ENCODE results near the gene ZNF526. TPM values are rescaled to one million over a fixed set of nuclear protein-coding genes. Genes with fewer than 3 reads are reported as not detected.

Gene ZNF526
- total RNA-seq, 2 experiments from 2014 or later, result 17.9 to 18.0 TPM

DNA sequence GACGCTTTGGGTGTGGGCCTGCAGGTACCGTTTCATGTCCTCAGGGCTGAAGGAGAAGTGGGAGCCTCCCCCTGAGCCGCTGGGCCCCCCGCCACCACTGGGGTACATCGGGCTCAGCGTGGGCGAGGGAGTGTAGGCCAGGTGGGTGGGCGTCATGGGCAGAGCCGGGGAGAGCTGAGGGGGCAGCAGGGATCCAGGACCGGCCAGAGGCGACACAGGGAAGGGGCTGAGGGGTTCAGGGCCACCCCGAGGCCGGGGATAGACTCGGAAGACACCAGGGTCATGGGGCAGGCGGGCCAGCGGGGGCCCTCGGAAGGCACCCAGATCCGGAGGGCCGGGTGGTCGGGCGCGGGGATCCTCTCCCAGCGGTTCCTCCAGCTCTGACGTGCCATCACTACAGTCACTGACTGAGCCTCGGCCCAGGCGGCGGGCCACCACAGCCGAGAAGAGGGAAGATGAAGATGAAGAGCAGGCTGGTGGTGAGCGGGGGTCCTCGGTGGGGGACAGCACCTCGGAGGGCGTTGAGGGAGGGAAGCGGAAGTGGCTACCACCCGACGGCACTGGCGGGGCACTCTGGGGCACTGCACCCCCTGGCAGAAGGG is 29.1 kb downstream of the ZNF526 start:
- ChIA-PET CTCF (interaction anchor here (2.0 kb wide), 1 partner anchor 31 kb away, joined by 6 read pairs; no protein-coding TSS in a partner anchor), POLR2A (interaction anchor here (0.5 kb wide), 1 partner anchor 8 kb away, joined by 3 read pairs; no protein-coding TSS in a partner anchor)

DNA sequence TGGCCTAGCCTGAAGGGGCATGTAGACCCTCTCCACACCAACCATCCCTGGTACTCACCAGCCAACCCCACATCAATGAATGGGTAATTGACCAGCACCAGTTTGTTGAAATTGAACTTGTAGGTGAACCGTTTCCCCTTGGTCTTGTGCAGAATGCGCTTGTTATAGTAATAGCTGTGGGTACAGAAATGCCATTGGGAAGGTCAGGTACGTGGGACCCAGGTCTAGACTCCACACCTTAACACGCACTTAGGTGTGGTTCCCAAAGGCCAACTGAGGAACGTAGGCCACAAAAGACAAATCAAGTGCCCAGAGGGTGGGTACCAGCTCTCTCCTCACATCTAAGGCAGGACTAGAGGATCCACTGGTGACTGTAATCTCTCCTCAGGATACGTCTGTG is 29.7 kb downstream of the ZNF526 start:
- ChIA-PET CTCF (interaction anchor here (2.0 kb wide), 1 partner anchor 30 kb away, joined by 6 read pairs; no protein-coding TSS in a partner anchor), POLR2A (no interaction called here)

DNA sequence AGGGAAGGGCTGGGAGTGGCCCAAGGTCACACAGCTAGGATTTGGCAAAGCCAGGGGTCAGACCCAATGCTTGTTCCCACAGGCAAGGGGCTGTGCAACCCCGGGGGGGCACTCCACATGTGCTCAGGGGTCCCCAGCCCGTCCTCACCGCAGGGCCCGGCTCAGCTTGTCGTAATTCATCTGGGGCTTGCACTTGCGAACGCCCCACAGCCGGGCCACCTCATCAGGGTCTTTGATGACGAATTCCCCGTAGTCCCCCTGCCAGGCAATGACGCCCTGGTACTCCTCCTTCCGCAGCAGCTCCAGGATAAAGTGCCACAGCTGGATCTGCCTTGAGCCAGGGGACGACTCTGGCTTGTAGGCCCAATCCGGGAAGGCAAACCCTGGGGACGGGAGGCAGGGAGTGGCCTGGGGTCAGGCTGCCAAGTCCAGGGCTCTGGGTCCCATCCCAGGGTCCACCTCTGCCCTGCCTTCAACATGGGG is 30.1 kb downstream of the ZNF526 start:
- ChIA-PET POLR2A (interaction anchor here (0.8 kb wide), 1 partner anchor 18 kb away, joined by 4 read pairs; no protein-coding TSS in a partner anchor), CTCF (interaction anchor here (1.0 to 2.0 kb wide), 2 partner anchors 30 to 141 kb away, joined by 4 to 6 read pairs; no protein-coding TSS in a partner anchor)

DNA sequence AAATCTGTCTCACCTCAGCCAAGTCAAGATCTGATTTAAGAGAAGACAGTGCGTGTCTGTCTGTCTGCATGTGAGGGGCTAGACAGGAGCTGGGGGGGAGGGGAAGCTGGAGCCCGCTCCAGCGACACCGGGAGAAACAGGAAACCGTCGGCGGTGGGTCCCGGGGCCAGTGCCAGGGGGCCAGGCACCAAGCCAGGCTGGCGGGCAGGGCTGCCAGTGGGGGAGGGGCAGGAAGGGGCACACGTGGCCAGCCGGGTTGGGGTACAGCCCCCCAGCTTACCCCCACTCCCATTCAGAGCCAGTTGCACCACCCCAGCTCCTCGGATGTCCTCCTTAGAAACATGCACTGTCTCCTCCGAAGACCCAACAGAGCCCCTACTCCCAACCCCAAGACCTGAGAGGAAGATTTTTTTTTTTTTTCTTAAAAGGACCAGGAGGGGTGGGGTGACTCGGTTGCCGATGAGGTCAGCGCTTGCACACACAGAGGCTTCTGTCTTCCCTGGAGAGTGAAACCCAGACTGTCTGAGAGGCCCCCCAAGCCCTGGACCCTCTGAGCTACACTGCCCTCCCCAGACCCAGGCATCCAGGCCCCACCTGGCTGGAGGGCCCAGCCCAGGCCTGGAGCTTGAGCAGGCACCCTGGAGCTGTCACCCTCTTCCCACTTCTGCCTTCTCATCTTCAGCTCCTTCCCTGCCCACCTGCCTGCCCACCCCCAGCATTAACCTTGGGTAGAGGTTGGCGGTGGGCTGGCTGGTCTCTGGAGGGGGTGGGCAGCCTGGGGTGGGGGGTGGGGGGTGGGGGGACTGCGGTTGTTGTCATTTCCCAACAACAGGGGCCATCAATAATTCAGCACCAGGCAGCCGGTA is 30.8 kb downstream of the ZNF526 start:
- ChIA-PET CTCF (interaction anchor here (0.7 to 2.0 kb wide), 9 partner anchors 15 to 142 kb away, joined by 3 to 6 read pairs (median 3); no protein-coding TSS in a partner anchor), POLR2A (interaction anchor here (0.8 to 1.8 kb wide), 4 partner anchors 8 to 29 kb away, joined by 3 to 8 read pairs (median 6); partner anchors contain the start of gene GSK3A)

DNA sequence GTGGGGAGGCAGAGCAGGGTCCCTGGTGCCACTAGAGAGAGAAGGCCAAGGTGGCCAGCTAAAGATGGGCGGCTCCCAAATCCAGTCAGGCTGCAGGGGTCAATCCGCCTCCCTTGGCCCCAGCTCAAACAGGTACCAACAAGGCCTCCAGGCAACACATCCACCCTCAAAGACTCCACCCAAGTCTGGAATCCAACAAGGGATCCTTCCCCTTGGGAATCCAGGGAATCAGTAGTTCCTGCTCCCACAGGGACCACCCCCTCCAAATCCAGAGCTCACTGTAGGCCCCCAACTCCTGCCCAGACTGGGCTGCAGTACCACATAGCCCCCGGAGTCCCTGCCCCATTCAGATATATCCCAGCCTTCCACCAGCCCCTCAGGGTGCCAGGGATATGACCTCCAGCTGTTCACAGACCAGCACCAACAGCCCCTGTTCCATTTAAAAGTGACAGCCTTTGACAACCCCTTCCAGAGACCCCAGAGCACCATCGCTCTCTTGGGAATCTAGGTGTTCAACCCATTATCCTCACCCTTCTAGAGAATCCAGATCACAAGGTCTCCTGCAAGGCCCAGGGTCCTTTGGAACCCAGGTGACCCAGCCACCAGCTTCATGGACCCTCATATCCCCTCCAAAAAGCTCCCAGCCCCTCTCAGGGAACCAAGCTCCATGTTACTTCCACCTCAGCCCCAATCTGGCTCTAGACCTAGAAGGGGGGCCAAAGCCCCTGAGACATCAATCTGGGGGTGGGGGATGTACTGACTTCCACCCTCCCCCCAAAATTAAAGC is 31.7 kb downstream of the ZNF526 start:
- POLR2A ChIA-PET, result interaction anchor here (0.5 to 1.8 kb wide), 5 partner anchors 9 to 37 kb away, joined by 3 to 8 read pairs (median 3); partner anchors contain the start of gene GSK3A
- CTCF ChIA-PET, result interaction anchor here (0.7 to 1.8 kb wide), 8 partner anchors 14 to 144 kb away, joined by 3 to 5 read pairs (median 3); no protein-coding TSS in a partner anchor

DNA sequence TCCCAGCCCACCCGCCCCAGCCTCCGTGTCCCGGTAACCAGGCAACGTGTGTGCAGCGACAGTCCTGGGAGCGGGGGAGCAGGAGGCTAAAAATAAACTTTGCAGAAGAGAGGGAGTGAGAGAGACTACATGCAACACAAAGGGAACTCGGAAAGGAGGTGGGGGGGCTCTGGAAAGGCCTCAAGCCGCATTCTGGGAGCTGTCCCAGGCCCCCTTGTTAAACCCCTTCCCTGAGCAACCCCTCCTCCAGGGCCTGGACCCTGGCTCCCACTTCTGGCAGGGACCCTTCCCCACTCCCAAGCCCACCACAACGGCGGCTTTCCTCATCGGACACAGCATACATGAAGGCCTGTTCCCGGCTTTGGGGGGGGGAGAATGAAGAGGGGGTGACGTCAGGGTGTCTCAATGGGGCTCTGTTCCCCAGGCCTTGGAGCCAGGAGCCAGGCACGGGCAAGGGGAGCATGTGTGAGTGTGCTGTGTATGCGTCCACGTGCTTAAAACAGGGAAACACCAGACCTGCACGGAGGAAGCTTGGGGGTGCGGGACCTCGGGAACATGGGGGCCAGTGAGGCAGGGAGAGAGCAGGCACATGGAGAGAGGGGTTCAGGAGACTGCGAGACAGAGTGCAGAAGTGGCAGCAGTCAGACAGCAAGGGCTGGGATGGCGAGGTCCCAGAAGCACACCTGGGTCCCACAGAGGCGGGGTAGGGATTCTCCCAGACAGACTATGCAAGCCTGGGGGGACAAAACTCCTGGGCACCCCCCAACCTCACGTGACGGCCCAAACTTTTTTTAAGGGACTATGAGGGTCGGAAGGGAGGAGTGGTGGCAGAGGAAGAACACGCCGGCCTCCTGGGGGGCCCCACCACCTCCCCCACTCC is 32.5 kb downstream of the ZNF526 start:
- CTCF ChIA-PET, result interaction anchor here (1.0 to 1.8 kb wide), 4 partner anchors 14 to 145 kb away, joined by 3 to 5 read pairs (median 3); no protein-coding TSS in a partner anchor

DNA sequence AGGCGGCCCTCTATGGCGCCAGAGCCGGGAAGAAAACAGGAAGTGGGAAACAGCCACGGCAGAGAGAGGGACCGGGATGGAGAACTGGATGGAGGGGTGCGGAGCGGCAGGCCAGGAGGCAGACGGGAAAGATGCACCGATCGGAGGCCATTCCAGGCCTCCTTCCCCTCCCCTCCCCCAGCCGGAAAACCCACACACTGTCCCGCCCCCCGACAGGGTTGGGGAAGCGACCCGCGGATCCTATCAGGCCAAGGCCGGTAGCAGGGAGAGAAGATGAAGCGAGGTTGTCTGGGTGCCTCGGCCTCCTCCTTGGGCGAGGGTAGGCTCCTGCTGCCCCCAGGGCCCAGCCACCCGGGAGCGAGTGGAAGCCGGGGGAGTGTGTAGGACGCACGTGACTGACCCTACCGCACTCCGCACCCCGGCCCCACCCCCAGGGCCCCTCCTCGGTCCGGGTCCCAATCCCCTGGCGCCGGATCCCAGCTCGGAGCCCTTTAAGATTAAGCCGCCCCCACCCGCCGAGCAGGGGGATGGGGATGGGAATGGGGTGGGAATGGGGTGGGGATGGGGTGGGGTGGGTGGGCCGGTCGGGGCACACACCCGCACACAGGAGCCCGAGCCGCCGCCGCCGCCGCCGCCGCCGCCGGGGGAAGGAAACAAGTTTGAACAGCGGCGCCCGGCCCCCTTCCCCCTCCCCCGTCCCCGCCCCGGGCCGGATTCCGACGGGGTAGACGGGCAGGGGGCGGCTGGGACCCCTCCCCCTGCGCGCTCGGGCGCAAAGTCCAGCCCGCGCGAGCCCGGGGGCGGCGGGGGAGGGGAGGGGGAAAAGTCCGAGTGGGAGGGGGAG is 33.4 kb downstream of the ZNF526 start:
- ChIA-PET POLR2A (no interaction called here), CTCF (interaction anchor here (0.6 kb wide), 1 partner anchor 66 kb away, joined by 3 read pairs; no protein-coding TSS in a partner anchor)

More for the DNA sequence above, 32.5 kb downstream of the ZNF526 start:
- POLR2A ChIA-PET, result interaction anchor here (0.8 to 1.8 kb wide), 3 partner anchors 9 to 27 kb away, joined by 3 to 8 read pairs (median 7); partner anchors contain the start of gene GSK3A

DNA sequence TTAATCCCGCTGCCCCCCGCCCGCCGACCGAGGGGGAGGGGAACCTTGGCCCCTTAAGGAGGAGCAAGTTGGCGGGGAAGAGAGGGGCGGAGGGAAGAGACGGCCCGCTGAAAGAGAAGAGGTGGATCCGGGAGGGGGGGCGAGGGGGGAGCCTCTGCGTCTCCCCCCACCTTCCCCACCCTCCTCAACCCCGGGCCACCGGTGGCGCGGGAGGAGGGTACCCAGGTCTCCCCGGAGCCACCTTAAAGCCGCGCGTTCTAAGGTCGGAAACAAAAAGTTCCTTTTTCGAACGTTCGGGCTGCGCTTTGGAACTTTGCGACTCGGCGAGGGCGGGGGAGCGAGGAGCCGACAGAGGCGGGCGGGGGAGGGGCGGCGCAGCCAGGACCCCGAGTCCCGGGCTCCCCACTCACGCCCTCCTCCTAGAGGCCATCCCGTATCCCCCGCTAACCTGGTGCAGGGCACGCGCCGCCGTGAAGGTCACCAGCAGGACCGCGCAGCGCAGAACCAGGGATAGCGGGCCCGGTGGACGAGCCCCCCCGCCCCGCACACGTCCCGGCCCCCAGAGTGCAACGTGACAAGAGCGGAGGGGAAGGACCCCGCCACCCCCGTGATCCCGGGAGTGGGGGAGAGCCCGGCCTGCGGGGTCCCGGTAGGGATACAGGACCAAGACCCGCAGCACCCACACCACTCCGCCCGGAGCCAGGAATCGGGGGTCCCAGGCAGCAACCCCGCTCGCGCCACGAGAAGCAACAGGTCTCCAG is 34.2 kb downstream of the ZNF526 start:
- ChIA-PET CTCF (interaction anchor here (0.6 kb wide), 1 partner anchor 65 kb away, joined by 3 read pairs; no protein-coding TSS in a partner anchor), POLR2A (no interaction called here)

DNA sequence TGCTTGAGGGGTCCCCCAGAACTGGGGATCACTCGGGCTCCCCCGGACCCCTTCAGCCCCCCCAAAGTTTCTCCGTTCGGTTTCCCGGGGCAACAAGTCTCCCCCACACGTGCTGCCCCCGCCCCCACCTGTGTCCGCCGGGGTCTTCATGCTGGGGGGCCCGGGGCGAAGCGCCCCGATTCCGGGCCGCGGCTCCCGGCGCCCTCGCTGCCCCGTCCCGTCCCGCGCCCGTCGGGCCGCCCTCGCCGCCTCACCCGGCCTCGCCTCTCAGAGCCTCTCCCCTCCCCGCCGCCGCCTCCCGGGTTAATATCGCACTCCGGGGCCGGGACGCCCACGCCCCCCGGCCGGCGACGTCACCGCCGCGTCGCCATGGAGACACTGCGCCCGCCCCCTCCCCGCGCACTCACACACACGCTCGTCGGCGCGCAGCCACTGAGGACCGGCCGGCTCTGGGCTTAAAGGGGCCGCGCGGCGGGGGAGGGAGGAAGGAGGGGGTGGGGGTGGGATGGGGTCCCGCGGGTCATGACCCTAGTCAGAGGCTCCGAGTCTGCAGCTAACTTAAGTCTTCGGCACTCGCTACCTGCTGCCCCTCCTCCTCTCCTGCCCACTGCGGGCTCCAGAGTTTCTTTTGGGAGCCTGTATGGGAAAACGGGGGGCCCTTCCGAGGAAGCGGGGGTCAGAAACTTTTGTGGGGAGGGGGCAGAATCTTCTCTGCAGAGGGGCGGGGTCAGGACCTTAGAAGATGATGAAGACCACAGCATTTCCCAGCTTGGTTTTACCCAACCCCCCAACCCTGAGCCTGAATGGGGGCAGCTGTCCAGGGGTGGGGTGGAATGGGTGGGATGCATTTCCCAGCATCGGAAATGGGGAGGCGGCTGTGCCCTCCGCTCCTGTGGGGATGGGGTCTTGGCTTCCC is 35.0 kb downstream of the ZNF526 start, which contains the start of gene ERF:
Gene ERF (minus strand): TSS at position 279 of the 916 bp plus-strand sequence. CDS start 129 bp downstream, at position 150.
- POLR2A ChIA-PET, result interaction anchor here (0.6 to 1.6 kb wide), 3 partner anchors 12 to 147 kb away, joined by 3 to 11 read pairs (median 4); no protein-coding TSS in a partner anchor

DNA sequence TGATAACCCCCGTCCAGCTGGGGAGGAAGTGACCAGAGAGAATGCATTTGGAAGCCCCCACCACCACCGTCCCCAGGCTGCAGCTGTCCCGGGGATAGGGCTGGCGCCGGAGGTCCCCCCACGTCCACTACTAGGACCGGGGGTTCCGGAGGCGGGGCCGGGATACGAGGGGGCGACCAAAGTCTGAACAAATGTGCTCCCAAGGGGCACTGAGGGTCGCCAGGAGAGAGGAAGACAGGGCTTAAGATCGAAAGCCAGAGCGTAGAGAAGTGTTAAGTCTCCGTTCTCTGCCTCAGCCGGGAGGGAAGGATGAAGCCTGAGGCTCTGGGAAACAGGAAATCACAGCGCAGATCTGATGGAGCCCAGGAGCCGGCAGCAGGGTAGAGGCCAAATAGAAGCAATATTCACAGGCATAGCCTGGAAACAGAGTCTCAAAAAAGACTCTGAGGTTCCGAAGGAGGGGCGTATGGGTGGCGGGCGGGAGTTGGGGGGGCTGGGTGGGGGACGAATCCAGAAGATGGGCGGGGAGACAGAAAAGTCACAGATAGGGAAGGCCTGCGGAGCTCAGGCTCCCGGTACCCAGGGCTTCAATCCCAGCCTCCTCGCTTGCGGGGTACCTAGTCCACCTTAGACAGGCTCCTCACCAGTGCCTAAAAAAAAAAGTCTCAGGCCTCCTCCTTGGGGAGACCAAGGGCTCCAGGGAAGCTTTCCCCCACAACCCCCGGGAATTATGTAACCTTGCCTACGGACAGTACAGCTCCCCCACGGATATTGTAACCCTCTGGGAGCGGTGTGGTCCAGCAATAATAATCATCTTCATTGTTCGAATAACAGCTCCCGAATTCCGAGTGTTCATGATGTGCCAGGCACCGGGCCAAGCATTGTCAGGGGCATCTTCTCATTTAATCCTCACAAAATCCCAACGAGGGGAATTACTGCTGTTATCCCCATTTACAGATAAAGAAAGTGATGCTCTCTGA is 35.9 kb downstream of the ZNF526 start:
- CTCF ChIA-PET, result interaction anchor here (0.5 to 1.4 kb wide), 4 partner anchors 11 to 60 kb away, joined by 3 to 4 read pairs (median 3); no protein-coding TSS in a partner anchor
- POLR2A ChIA-PET, result interaction anchor here (0.7 to 1.6 kb wide), 3 partner anchors 12 to 32 kb away, joined by 3 to 4 read pairs (median 3); no protein-coding TSS in a partner anchor

More for the DNA sequence above, 35.0 kb downstream of the ZNF526 start, which contains the start of gene ERF:
- CTCF ChIA-PET, result interaction anchor here (1.0 to 1.4 kb wide), 2 partner anchors 10 to 25 kb away, joined by 3 to 4 read pairs; no protein-coding TSS in a partner anchor

DNA sequence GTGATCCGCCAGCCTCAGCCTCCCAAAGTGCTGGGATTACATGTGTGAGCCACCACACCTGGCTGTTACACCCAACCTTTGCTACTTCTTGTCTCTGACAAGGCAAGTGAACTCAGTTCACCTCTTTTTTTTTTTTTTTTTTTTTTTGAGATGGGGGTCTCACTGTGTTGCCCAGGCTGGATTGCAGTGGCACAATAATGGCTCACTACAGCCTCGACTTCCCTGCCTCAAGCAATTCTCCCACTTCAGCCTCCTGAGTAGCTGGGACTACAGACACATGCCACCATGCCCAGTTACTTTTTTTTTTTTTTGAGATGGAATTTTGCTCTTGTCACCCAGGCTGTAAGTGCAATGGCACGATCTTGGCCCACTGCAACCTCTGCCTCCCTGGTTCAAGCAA is 37.7 kb downstream of the ZNF526 start:
- POLR2A ChIA-PET, result interaction anchor here (0.6 to 1.0 kb wide), 4 partner anchors 9 to 864 kb away, joined by 3 to 9 read pairs (median 4); no protein-coding TSS in a partner anchor
- CTCF ChIA-PET, result interaction anchor here (0.7 to 1.4 kb wide), 2 partner anchors 22 to 39 kb away, joined by 3 to 5 read pairs; no protein-coding TSS in a partner anchor

DNA sequence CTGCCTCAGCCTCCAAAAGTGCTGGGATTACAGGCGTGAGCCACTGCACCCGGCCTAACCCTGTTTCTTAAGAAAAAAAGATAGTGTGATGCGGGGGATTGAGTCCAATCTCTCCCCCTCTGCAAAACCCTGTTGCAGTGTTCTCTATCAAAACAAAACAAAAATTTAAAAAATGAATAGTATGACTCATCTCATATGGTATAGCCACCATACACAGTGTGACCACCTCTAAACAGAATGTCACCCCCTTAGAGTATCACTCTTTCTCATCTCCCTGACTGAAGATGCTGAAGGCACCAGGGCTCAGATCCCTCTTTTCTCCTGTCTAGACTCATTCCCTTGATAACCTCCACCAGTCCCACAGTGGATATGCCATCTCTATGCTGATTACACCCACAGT is 41.7 kb downstream of the ZNF526 start:
- CTCF ChIA-PET, result interaction anchor here (1.4 to 2.0 kb wide), 2 partner anchors 15 kb away, joined by 3 to 5 read pairs; no protein-coding TSS in a partner anchor
- POLR2A ChIA-PET, result no interaction called here

DNA sequence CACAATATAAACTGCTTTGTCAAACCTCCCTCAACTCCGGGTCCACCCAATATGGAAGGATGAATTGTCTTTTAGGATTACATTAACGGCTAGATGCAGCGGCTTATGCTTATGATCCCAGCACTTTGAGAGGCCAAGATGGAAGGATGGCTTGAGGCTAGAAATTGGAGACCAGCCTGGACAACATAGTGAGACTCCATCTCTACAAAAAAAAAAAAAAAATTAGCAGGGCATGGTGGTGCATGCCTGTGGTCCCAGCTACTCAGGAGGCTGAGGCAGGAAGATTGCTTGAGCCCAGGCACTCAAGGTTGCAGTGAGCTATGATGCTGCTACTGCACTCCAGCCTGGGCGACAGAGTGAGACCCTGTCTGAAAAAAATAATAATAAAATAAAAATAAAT is 46.0 kb downstream of the ZNF526 start:
- ChIA-PET POLR2A (interaction anchor here (0.6 kb wide), 1 partner anchor 14 kb away, joined by 3 read pairs; no protein-coding TSS in a partner anchor), CTCF (interaction anchor here (1.1 to 2.6 kb wide), 3 partner anchors 13 to 19 kb away, joined by 3 to 6 read pairs (median 4); no protein-coding TSS in a partner anchor)

Measured in activated CD8-positive, alpha-beta memory T cell treated with anti-CD3 and anti-CD28 coated beads for 36 hours (primary cell).